Liver (tissue), 3 donors: ENCODE measurements around the gene TRAPPC8.

Experiments
- EGR1 ChIP-seq, 2 donors: IDR thresholded peaks; 2 replicates each; pipeline ENCODE4 v1.6.1; 2016 to 2018; ENCODE audit warnings: antibody characterized with exemption in 2 of 2, low read depth in 2 of 2
- FOXA1 ChIP-seq: IDR thresholded peaks from 2 replicates; pipeline ENCODE4 v1.6.1; 2016; ENCODE audit warnings: antibody characterized with exemption
- GABPA ChIP-seq, 2 donors: IDR thresholded peaks in 1 of 2; conservative IDR thresholded peaks in 1 of 2; 2 replicates each; pipeline ENCODE4 v1.6.1; 2016; ENCODE audit warnings: antibody characterized with exemption in 2 of 2, mild to moderate bottlenecking in 1 of 2, moderate library complexity in 1 of 2
- RAD21 ChIP-seq, 2 donors: IDR thresholded peaks; 2 replicates each; pipeline ENCODE4 v1.6.1; 2016; ENCODE audit warnings: antibody characterized with exemption in 2 of 2, mild to moderate bottlenecking in 2 of 2
- RXRA ChIP-seq, 2 donors: IDR thresholded peaks; 2 replicates each; pipeline ENCODE4 v1.6.1; 2017 to 2018; ENCODE audit warnings: antibody characterized with exemption in 2 of 2, mild to moderate bottlenecking in 1 of 2
- SP1 ChIP-seq: IDR thresholded peaks from 2 replicates; pipeline ENCODE4 v1.6.1; 2018; ENCODE audit warnings: antibody characterized with exemption, mild to moderate bottlenecking
- TAF1 ChIP-seq: conservative IDR thresholded peaks from 2 replicates; pipeline ENCODE4 v1.6.1; 2016; ENCODE audit warnings: antibody characterized with exemption, mild to moderate bottlenecking
- YY1 ChIP-seq: IDR thresholded peaks from 2 replicates; pipeline ENCODE4 v1.6.1; 2016; ENCODE audit warnings: antibody characterized with exemption, mild to moderate bottlenecking
- TF ChIP-seq, protein P1 (sequence below): fragments of 150-350 bp; IDR thresholded peaks from 2 replicates; pipeline ENCODE4 v1.5.1; 2017; ENCODE audit warnings: improper control_type of control experiment, low read depth, low read length; ENCODE audit not compliant: missing input control
- TF ChIP-seq, protein P2 (sequence below): IDR thresholded peaks from 2 replicates; pipeline ENCODE4 v1.6.1; 2016; ENCODE audit warnings: antibody characterized with exemption
- TF ChIP-seq, protein P3 (sequence below): IDR thresholded peaks from 2 replicates; pipeline ENCODE4 v1.6.1; 2016; ENCODE audit warnings: antibody characterized with exemption
- TF ChIP-seq, protein P4 (sequence below): IDR thresholded peaks from 2 replicates; pipeline ENCODE4 v1.6.1; 2016; ENCODE audit warnings: antibody characterized with exemption
- TF ChIP-seq, protein P5 (sequence below): IDR thresholded peaks from 2 replicates; pipeline ENCODE4 v1.6.1; 2016; ENCODE audit warnings: antibody characterized with exemption, mild to moderate bottlenecking
- donor health status: healthy.
- donor health status: healthy.

DNA sequence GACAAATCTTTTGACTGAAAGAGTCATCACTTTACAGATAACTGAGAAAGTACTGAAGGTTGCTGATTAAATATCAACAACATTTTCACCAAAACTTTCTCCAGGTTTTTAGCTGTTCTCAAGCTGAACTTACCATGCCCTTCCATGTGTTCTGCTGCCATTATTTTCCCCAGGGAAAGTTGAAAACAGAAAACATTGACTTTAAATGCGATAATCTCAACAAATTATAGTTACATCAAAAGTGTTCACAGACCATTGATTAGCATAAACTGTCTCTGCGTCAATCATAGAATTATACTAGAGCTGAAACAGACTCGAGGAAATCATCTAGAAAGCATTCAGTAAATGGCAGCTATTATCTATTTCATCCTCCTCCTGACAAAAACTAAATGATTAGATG lies 51.4 kb downstream of the TRAPPC8 start:
- TF ChIP-seq EGR1 (IDR thresholded peaks at IDR 0.05; ENCODE audit: low read depth in 2 of 2) (no peak), SP1 (no peak), RAD21 (IDR thresholded peaks at IDR 0.05) (no peak), YY1 (no peak), GABPA (IDR thresholded peaks at IDR 0.05 in 1 of 2, conservative IDR thresholded peaks at IDR 0.05 in 1 of 2) (no peak), FOXA1 (no peak), TAF1 (no peak), RXRA (IDR thresholded peaks at IDR 0.05) (no peak)
- TF ChIP-seq, protein P1, sequence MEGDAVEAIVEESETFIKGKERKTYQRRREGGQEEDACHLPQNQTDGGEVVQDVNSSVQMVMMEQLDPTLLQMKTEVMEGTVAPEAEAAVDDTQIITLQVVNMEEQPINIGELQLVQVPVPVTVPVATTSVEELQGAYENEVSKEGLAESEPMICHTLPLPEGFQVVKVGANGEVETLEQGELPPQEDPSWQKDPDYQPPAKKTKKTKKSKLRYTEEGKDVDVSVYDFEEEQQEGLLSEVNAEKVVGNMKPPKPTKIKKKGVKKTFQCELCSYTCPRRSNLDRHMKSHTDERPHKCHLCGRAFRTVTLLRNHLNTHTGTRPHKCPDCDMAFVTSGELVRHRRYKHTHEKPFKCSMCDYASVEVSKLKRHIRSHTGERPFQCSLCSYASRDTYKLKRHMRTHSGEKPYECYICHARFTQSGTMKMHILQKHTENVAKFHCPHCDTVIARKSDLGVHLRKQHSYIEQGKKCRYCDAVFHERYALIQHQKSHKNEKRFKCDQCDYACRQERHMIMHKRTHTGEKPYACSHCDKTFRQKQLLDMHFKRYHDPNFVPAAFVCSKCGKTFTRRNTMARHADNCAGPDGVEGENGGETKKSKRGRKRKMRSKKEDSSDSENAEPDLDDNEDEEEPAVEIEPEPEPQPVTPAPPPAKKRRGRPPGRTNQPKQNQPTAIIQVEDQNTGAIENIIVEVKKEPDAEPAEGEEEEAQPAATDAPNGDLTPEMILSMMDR = no peak
- TF ChIP-seq, protein P2, sequence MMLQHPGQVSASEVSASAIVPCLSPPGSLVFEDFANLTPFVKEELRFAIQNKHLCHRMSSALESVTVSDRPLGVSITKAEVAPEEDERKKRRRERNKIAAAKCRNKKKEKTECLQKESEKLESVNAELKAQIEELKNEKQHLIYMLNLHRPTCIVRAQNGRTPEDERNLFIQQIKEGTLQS = no peak
- TF ChIP-seq, protein P3, sequence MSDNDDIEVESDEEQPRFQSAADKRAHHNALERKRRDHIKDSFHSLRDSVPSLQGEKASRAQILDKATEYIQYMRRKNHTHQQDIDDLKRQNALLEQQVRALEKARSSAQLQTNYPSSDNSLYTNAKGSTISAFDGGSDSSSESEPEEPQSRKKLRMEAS = no peak
- TF ChIP-seq, protein P4, sequence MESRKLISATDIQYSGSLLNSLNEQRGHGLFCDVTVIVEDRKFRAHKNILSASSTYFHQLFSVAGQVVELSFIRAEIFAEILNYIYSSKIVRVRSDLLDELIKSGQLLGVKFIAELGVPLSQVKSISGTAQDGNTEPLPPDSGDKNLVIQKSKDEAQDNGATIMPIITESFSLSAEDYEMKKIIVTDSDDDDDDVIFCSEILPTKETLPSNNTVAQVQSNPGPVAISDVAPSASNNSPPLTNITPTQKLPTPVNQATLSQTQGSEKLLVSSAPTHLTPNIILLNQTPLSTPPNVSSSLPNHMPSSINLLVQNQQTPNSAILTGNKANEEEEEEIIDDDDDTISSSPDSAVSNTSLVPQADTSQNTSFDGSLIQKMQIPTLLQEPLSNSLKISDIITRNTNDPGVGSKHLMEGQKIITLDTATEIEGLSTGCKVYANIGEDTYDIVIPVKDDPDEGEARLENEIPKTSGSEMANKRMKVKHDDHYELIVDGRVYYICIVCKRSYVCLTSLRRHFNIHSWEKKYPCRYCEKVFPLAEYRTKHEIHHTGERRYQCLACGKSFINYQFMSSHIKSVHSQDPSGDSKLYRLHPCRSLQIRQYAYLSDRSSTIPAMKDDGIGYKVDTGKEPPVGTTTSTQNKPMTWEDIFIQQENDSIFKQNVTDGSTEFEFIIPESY = no peak
- TF ChIP-seq, protein P5, sequence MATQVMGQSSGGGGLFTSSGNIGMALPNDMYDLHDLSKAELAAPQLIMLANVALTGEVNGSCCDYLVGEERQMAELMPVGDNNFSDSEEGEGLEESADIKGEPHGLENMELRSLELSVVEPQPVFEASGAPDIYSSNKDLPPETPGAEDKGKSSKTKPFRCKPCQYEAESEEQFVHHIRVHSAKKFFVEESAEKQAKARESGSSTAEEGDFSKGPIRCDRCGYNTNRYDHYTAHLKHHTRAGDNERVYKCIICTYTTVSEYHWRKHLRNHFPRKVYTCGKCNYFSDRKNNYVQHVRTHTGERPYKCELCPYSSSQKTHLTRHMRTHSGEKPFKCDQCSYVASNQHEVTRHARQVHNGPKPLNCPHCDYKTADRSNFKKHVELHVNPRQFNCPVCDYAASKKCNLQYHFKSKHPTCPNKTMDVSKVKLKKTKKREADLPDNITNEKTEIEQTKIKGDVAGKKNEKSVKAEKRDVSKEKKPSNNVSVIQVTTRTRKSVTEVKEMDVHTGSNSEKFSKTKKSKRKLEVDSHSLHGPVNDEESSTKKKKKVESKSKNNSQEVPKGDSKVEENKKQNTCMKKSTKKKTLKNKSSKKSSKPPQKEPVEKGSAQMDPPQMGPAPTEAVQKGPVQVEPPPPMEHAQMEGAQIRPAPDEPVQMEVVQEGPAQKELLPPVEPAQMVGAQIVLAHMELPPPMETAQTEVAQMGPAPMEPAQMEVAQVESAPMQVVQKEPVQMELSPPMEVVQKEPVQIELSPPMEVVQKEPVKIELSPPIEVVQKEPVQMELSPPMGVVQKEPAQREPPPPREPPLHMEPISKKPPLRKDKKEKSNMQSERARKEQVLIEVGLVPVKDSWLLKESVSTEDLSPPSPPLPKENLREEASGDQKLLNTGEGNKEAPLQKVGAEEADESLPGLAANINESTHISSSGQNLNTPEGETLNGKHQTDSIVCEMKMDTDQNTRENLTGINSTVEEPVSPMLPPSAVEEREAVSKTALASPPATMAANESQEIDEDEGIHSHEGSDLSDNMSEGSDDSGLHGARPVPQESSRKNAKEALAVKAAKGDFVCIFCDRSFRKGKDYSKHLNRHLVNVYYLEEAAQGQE = no peak
